ENCODE data around the gene C4orf50. TPM values are rescaled to one million over a fixed set of nuclear protein-coding genes. Genes with fewer than 3 reads are reported as not detected.
"Not testable (repeated sequence)": the region's sequence is repeated elsewhere in the genome, so short reads cannot be mapped to it uniquely, and the experiment has no call there.

Gene C4orf50
- total RNA-seq, 1 experiment from 2014 or later, result 0.02 TPM

DNA sequence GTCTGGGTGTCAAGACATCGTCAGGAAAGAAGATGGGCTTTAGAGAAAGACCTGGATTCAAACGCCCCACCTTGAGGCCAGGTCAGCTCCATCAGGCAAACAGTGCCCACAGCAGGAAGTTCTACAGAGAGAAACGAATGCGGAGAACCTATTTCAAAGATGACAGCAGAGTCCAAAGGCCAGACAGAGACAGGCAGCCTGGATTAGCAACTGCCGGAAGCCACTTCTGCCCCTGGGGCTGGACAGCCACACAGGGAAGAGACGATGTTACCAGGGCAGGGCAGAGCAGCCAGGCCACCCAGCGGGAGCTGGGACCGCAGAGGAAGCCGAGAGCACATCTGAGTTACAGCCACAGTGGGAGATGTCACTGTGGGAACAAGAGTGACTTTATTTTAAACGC is 1.2 kb downstream of the C4orf50 start:
- DNase-seq (ENCODE audit: low spot score), result no peak

DNA sequence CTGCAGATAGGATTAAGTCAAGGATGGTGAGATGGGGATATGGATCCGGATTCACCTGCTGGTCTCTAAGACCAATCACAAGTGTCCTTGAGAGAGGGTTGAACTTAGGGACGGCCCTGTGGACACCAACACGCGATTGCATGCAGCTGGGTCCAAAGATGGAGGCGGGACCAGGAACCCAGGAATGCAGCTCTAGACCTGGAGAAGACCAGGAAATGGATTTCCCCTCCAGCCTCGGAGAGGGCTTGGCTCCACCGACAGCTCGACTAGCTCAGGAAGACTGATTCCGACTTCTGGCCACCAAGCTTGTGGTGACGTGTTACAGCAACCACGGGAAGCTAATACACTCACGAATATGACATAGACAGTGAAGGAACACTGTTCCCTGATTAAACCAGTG is 4.7 kb downstream of the C4orf50 start:
- no peak for DNase-seq (ENCODE audit: low spot score)

DNA sequence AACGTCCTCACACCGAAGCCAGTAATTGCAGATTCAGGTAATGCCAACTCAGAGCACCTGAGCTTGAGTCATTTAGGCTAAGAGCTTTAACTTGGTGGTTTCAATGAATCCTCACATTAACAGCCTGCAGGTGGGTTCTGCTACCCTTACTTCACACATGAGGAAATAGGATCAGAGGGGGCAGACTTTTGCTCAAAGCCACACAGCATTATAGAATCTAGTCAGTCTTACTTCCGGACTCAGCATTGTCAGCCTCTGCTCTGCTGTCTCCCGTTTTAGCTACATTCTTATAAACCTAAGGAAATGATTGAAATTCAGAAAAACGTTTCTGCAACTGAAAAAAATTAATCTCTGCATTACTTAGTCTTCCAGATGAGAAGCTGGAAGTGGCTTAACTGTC is 6.0 kb downstream of the C4orf50 start:
- no peak for DNase-seq (ENCODE audit: low spot score)

DNA sequence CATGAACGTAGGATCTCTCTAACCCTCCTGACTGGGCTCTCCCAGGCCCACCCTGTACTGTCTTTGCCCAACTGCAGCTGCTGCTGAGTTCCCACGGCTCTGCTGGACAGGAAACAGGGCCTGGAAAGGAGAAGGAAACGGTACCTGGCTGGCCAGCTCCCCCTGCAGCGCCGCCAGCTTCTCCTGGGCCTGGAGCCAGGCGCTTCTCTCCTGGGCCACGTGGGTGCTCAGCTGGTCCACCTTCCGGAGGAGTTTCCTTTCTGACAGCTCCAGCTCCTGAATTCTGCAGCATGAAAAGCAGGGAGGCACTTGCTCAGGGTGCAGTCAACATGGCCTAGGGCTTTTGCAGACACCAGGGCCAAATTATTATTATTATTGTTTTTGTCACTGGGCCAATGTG is 6.5 kb downstream of the C4orf50 start:
- DNase-seq (ENCODE audit: low spot score), result peak; percentile 42

DNA sequence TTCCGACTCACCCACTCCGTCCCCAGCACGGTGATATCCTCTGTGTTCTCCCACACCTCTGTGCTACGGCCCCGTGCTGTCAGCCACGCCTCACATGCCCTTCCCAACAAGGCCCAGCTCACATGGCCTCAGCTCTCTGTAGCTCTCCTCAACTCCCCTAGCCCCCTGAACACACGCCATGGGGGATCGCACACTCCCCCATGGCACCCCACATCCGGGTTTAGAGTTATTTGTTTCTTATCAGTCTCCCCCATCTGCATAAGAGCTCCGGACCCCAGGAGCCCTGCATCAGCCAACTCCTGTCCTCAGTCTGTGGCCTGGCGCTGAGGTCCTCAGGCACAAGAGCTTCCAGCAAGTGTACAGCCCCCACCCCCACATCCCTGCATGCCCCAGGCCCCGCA is 7.0 kb downstream of the C4orf50 start:
- DNase-seq (ENCODE audit: low spot score), result no peak

DNA sequence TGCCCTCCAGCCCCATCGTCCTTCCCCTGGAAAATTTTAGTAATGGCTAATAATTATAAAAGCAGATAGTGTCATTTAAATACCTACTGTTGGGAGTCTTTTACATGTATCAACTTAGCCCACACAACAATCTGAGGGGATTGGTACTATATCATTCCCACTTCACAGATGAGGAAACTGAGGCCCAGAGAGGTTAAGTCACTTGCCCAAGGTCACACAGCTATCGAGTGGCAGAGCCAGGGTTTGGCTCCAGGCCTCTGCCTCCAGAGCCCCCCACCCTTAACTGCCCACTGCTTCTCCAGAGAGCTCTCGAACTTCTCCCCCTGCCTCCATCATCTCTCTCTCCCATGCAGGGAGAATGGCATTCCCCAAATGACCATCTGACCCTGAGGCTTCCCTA is 7.4 kb downstream of the C4orf50 start:
- DNase-seq (ENCODE audit: low spot score), result no peak

DNA sequence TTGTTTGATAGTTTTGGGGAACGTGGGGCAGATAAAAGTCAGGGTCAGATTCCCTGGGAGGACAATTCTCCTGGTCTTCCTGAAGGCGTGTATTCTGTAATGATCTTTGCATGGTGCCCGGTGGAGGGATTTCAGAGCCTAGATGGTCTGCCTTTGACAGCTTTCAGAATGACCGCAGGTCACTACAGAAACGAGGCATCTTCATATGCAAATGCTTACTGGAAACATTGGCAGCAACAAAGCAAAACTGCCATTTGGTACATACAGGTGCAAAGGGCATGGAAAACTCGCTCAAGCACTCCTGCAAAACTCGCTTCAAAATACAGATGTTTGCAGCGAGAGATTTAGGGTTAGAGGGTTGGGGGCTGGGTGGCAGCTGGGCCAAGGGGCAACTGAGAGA is 8.8 kb downstream of the C4orf50 start:
- no peak for DNase-seq (ENCODE audit: low spot score)

DNA sequence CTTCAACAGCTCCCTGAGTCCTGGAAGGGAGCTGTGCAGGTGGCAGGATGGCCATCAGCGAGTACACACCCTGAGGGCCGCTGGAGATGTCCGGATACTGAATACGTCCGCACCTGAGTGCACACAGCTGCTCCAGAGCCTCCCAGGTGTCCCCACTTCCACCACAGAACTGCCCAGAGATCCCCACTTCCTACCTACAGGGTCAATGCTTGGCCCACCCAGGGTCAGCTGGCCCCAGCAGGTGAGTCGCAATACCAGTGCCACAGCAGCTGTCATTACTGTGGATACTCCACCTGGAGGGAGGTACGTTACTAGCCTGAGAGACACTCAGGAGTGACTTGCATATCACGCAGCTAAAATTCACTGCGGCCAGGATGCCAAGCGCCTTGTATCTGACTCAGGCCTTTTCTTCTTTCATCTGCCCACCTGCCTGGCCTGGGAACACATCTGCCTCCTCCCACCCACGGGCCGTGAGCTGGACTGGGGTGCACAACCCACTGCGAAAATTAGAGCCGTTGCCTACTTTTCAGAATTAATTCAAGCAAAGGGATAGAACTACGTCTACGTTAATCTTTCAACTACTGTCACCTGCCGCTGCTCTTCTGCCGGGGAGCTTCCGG is 9.4 kb downstream of the C4orf50 start:
- DNase-seq (ENCODE audit: low spot score), result no peak

DNA sequence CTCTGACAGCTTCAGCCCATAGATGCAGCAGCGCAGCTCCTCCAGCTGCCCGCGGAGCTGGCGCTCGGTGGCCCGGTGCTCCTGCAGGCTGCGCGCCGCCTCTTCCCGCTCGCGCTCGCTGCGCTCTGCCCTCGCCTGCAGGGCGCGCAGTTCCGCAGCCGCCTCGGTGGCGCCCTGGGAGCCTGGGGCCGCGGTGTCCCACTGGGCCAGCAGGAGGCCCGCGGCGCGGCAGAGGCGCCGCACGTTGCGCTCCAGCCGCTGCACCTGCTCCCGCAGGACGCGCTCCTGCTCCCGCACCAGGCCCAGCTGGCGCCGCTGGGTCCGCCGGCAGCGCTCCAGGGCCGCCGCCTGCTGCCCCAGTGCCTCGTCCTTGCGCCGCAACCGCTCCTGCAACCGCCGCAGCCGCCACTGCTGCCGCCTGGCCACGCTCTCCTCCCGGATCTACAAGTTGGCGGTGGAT is 10.1 kb downstream of the C4orf50 start:
- DNase-seq (ENCODE audit: low spot score), result no peak

DNA sequence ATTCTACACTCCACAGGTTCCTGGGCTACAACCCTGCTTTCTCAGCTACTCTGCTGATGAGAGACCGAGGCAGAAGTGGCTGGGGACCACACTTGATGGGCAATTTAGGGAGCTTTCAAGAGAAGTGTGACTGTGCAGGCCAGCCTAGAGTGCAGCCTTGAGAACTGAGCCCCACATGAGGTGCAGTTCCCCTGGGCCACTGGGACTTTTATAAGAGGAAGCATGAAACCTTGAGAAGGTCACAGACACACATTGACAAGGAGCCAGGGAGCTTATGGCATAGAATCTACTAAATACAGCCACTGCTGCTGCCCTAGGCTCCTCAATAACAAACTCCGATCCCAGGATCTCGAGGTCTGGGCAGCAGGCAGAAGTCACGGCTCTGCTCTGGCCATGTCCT is 13.1 kb downstream of the C4orf50 start:
- no peak for DNase-seq (ENCODE audit: low spot score)

DNA sequence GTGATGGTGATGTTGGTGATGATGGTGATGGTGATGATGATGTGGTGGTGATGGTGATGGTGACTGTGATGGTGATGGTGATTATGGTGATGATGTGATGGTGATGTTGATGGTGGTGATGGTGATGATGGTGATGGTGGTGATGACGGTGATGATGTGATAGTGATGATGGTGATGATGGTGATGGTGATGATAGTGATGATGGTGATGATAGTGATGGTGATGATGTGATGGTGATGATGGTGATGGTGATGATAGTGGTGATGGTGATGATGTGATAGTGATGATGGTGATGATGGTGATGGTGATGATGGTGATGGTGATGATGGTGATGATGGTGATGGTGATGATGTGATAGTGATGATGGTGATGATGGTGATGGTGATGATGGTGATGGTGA is 14.7 kb downstream of the C4orf50 start:
- not testable (repeated sequence) for DNase-seq (ENCODE audit: low spot score)

DNA sequence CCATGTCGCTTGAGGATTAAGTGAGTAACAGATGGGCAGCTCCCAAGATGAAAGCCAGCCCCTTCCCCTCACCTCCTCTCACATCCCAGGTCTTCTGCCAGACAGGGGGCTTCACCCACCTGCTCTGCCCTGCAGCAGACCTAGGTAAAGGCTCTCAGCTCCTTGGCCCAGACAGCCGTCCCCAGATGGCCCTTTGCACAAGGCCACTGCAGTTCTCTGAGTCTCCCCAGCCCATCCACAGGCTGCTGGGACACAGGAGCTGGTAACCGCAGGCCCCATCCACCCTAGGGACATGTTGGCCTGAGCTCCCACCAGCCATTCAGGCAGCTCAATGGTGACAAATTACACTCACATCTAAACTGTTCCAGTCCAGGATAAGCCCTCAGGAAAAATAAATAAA is 15.3 kb downstream of the C4orf50 start:
- DNase-seq (ENCODE audit: low spot score), result no peak

DNA sequence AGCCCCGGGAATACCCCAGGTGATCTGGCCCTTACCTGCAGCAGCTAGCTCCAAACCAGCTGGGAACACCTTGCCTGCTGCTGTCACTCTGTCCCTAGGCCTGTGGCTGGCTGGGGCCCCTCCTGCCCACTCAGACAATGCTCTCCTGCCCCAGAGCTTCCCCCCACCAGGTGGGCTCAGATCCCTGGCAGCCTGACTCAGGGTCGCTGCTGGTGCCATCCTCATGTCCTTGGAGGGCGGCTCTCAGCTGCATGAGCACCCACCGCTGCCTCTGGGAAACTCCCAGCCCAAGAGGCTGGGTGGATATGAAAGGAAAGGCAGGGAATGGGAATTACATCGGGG is 15.8 kb downstream of the C4orf50 start:
- no peak for DNase-seq (ENCODE audit: low spot score)

DNA sequence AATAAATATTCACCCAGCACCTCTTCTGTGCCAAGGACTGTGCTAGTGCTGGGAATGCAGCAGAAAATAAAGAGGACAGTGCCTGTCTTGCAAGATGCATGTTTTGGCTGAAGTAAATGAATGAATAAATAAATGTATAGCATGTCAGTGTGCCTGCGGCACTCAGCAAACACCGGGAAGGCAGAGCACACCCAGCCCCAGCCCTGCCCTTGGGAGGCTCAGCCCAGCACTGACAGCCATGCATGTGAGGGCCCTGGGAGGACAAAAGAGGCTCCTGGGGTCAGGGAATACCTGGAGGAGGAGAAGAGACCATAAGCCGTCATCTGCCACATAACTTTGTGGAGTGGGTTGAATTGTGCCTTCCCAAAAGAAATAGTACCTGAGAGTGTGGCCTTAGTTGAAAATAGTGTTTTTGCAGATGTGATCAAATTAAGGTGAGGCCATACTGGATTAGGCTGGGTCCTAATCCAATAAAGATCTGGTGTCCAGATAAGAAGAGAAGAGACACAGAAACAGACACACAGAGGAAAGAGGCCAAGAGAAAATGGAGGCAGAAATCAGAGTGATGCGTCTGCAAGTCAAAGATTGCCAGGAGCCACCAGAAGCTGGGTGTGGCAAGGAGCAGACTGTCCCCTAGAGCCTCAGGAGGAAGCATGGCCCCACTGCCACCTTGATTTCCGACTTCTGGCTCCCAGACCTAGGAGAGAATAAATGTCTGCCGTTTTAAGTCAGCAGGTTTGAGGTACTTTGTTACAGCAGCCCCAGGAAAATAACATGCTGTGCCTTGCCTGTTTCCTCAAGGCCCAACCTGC is 16.3 kb downstream of the C4orf50 start:
- no peak for DNase-seq (ENCODE audit: low spot score)

DNA sequence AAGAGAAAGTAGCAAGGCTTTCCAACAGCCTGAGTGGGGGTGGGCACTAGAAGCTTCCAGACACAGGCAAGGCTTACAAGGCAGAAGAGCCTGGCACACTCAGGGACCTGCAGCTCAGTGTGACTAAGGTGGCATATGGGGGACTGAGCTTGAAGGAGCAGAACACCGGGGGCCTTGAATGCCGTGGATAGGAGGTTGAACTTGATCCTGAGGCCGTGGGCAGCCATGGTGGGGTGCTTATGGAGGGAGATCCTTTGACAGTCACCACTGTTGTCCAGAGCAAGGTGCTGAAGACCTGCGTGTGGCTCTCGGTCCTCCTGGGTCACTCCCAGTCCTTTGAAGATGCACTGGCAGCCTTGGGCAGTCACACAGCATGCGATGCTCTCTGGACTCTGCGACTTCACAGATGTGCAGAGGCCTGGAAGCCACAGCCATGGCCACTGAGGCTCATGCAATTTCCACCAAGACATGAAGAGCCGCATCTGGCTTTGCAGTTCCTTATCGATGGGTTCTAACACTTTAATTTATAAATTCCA is 18.3 kb downstream of the C4orf50 start:
- DNase-seq (ENCODE audit: low spot score), result no peak

DNA sequence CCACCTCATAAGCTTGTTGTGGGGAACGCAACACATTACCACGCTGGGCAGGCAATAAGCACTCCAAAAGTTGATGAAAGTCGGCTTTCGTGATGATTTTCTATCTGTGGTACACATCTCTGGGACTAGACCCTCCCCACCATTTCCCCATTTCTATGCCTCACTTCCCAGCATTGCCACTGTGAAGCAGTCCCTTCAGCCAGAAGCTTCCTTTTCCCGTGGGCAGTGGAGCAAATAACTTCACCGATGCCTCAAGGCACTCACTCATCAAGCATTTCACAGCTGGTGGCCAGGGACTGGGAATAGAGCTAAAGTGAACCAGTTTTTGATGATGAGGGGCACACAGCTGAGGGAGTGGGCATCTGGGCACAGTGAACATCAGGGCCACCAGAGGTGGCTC is 18.9 kb downstream of the C4orf50 start:
- DNase-seq (ENCODE audit: low spot score), result no peak

DNA sequence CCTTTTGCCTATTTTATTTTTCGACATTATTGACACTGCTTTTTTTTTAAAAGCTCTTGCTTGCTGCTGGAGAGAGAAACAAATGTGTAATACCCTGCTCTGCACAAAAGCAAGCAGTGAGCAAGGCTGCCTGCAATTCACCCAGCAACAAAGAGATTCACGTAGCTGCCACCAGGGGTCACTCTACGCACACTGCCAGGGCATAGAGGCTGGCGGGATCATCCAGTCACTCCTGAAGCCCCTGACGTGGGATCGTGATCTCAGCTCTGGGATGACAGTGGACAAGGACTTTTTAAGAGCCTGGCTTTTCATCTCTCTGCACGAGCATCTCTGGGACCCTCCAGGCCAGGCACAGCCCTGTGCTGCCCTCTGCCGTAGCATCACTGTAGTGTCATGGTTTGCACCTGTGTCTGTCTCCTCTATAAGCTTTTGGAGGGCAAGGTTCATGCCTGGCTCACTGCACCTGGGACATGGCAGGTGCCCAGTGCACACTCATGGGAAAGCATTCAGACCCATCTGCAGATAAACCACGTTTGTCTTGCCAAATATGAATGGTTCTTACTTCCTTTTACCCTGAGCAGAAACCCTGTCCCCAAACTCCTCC is 19.8 kb downstream of the C4orf50 start:
- peak; percentile 70 for DNase-seq (ENCODE audit: low spot score)

DNA sequence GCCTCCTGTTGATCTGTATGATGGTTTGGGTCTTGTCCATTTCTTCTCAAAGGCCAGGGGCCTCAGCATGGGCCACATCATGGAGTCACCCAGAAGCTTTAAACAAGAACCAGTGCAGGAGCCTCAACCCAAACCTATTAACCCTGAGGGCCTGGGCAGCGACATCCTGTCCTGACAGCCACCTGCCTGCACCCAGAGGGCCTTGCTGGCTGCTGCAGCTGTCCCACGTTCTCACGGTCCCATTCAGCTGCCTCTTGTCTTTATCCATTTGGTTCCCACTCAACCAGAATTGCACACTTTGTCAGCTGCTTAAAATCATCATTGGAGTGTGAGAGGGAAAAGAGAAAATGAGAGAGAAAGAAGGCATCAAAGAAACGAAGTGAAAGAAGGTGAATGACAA is 21.6 kb downstream of the C4orf50 start:
- DNase-seq (ENCODE audit: low spot score), result no peak

DNA sequence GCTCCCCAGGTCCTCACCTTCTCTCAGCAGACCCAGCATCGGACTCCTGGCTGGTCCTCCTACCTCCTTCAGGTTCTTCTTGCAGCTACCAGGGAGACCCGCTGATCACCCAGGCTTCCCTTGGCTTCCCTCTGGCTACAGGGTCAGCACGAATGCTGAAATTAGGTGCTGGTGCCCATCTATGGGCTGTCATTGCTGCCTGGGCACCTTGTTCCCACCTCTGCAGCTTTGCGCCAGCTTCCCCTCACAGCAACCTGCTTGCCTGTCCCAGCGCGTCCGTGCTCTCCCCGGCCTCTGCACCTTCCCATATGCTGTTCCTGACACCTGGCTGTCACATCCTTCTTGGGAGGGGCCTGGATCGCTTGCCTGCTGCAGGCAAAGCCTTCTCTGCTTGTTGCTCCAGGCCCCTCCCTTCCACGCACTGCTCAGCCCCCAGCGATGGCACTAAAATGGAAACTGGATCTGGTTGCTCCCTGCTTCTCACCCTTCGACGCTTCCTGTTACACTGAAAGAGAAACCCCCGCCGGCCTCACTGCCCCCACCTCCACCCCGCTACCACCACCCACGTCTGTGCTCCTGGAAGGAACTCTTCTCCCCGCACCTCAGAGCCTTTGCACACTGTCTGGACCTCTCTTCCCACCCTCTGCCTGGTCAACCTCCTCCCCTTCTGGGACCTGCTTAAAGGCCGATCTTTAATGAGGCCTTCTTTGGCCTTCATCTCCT is 22.2 kb downstream of the C4orf50 start:
- no peak for DNase-seq (ENCODE audit: low spot score)

DNA sequence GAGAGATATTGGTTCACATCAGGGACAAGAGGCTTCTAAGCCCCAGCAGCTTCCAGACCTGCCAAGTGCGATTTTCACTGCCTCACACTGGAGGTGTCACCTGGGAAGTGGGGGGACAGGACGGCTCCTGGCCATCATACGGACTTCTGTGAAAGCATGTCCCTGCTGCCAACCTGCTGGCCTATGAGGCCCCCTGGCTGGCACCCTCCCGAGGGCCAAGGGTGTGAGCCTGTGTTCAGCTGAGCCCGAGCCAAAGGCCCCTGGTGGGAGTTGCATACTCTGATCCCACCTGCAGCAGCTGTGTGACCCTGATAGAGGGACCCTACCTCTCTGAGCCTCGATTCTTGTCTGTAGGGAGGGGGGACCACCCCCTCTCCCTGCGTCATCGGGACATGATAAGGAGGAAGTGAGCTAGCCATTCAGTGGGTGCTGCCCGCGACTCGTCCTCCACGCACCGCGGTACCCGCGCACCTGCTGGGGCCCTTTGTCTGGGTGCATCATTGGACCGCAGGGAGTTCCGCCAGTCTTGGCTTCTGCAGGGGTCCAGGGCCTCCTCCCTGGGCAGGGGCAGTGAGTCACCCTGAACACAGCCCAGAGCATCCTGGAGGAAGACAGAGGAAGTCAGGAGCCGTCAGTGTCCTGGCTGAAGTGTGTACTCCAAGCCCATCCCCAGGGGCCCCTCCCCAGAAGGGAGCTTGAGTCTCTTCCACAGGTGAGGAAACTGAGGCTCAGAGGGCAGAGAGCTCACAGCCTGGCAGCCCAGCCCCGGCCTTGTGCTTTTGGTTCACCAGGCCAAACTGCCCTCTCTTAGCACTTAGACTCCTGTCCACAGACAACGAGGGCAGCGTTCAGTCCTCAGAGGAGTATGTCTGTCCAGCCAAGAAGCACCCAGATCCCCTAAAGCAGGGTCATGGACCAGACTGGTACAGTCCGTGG is 24.1 kb downstream of the C4orf50 start:
- no peak for DNase-seq (ENCODE audit: low spot score)

DNA sequence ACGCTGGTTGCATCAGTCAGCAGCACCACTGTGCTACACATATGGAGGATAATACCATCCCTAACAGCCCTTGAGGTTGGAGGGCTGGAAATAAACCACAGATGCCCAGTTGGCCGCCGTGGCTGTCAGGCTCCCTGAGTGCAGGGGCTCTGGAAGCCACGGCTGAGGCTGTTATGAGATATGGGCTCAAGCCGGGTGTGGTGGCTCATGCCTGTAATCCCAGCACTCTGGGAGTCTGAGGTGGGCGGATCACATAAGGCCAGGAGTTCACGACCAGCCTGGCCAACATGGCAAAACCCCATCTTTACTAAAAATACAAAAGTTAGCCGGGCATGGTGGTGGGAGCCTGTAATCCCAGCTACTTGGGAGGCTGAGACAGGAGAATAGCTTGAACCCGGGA is 24.9 kb downstream of the C4orf50 start:
- DNase-seq (ENCODE audit: low spot score), result not testable (repeated sequence)

Data from H4 (cell line).